Skeletal muscle tissue (tissue), 4 donors: ENCODE results near the gene NTSR1. TPM values are rescaled to one million over a fixed set of nuclear protein-coding genes. Genes with fewer than 3 reads are reported as not detected.

Experiments
- H3K27ac ChIP-seq: one replicate; pipeline ENCODE4 v1.7.0; 2013; ENCODE audit warnings: mild to moderate bottlenecking, low read depth, low read length, inconsistent platforms
- H3K27me3 ChIP-seq, 3 donors: one replicate each; pipeline ENCODE4 v1.7.0; 2013; ENCODE audit warnings: low read length in 3 of 3; ENCODE audit not compliant: control insufficient read depth in 3 of 3, insufficient read depth in 3 of 3
- H3K36me3 ChIP-seq, 3 donors: one replicate each; pipeline ENCODE4 v1.7.0; 2013; ENCODE audit warnings: low read length in 3 of 3; ENCODE audit not compliant: control insufficient read depth in 3 of 3, insufficient read depth in 3 of 3
- H3K4me1 ChIP-seq, 3 donors: one replicate each; pipeline ENCODE4 v1.7.0; 2013; ENCODE audit warnings: low read length in 3 of 3, mild to moderate bottlenecking in 3 of 3; ENCODE audit not compliant: control insufficient read depth in 3 of 3, insufficient read depth in 3 of 3
- H3K4me3 ChIP-seq, 3 donors: one replicate each; pipeline ENCODE4 v1.7.0; 2013; ENCODE audit warnings: low read length in 3 of 3
- H3K9ac ChIP-seq, 3 donors: one replicate each; pipeline ENCODE4 v1.7.0; 2013; ENCODE audit warnings: low read length in 3 of 3, mild to moderate bottlenecking in 3 of 3, moderate library complexity in 2 of 3, low read depth in 1 of 3
- H3K9me3 ChIP-seq, 3 donors: one replicate each; pipeline ENCODE4 v1.7.0; 2013; ENCODE audit warnings: low read length in 3 of 3; ENCODE audit not compliant: control insufficient read depth in 3 of 3
- total RNA-seq: library from RNA; depleted of rRNA; stranded (reverse); fragments of >200 nt; gene quantifications from one replicate; pipeline ENCODE4 v1.2.3, GENCODE V29; 2014
- donor health status: Osteomylitis.

NTSR1 gene
- total RNA-seq, 1 donor from 2014 or later, result under 0.01 TPM

- no peak overlapping the region for H3K4me3 ChIP-seq
- peaks cover 0 to 5% (median 0%) of the 10 kb centered on the region in 3 donors for H3K4me1 ChIP-seq
- H3K9me3 ChIP-seq, result no peaks in the 10 kb centered on the region
- H3K9ac ChIP-seq, result no peak overlapping the region
- no peaks in the 10 kb centered on the region for H3K36me3 ChIP-seq
- peaks cover 32 to 68% (median 62%) of the 10 kb centered on the region in 3 donors for H3K27me3 ChIP-seq
- no peak overlapping the region for H3K27ac ChIP-seq
Observed at GRCh38 chr20:62765021-62765420, 56.4 kb downstream of the NTSR1 start.

GRCh38 chr20:62765432-62766070 lies 56.9 kb downstream of the NTSR1 start:
- H3K36me3 ChIP-seq, result no peaks in the 10 kb centered on the region
- H3K27me3 ChIP-seq, result peaks cover 32 to 70% (median 65%) of the 10 kb centered on the region in 3 donors
- no peak overlapping the region for H3K27ac ChIP-seq
- H3K4me3 ChIP-seq, result no peak overlapping the region
- peaks cover 0 to 5% (median 0%) of the 10 kb centered on the region in 3 donors for H3K4me1 ChIP-seq
- no peaks in the 10 kb centered on the region for H3K9me3 ChIP-seq
- H3K9ac ChIP-seq, result no peak overlapping the region

- Histone ChIP-seq H3K9me3 (no peaks in the 10 kb centered on the region), H3K27me3 (peaks cover 37 to 70% (median 66%) of the 10 kb centered on the region in 3 donors)
Observed at GRCh38 chr20:62766071-62766450, 57.4 kb downstream of the NTSR1 start.

GRCh38 chr20:62766716-62767115 lies 58.1 kb downstream of the NTSR1 start:
- no peaks in the 10 kb centered on the region for H3K36me3 ChIP-seq
- H3K27ac ChIP-seq, result no peak overlapping the region
- peaks cover 44 to 72% (median 71%) of the 10 kb centered on the region in 3 donors for H3K27me3 ChIP-seq
- H3K4me1 ChIP-seq, result peaks cover 0 to 3% (median 2%) of the 10 kb centered on the region in 3 donors
- H3K9ac ChIP-seq, result no peak overlapping the region
- H3K9me3 ChIP-seq, result no peaks in the 10 kb centered on the region
- H3K4me3 ChIP-seq, result no peak overlapping the region

More at GRCh38 chr20:62766071-62766450, 57.4 kb downstream of the NTSR1 start:
- no peaks in the 10 kb centered on the region for H3K36me3 ChIP-seq
- H3K4me3 ChIP-seq, result no peak overlapping the region
- peaks cover 0 to under 1% (median 0%) of the 10 kb centered on the region in 3 donors for H3K4me1 ChIP-seq
- H3K9ac ChIP-seq, result no peak overlapping the region
- H3K27ac ChIP-seq, result no peak overlapping the region

GRCh38 chr20:62768234-62768546 lies 59.6 kb downstream of the NTSR1 start:
- peaks cover 55 to 80% (median 70%) of the 10 kb centered on the region in 3 donors for H3K27me3 ChIP-seq
- H3K9me3 ChIP-seq, result no peaks in the 10 kb centered on the region
- no peak overlapping the region for H3K4me3 ChIP-seq
- no peaks in the 10 kb centered on the region for H3K36me3 ChIP-seq
- H3K27ac ChIP-seq, result no peak overlapping the region
- H3K9ac ChIP-seq, result no peak overlapping the region
- peaks cover 0 to 11% (median 4%) of the 10 kb centered on the region in 3 donors for H3K4me1 ChIP-seq

- peaks cover 60 to 83% (median 71%) of the 10 kb centered on the region in 3 donors for H3K27me3 ChIP-seq
Observed at GRCh38 chr20:62768551-62769287, 60.1 kb downstream of the NTSR1 start.

GRCh38 chr20:62769346-62770071 lies 60.9 kb downstream of the NTSR1 start:
- Histone ChIP-seq H3K4me3 (no peak overlapping the region), H3K36me3 (no peaks in the 10 kb centered on the region), H3K27ac (no peak overlapping the region), H3K9ac (no peak overlapping the region), H3K27me3 (peaks cover 58 to 80% (median 74%) of the 10 kb centered on the region in 3 donors), H3K9me3 (no peaks in the 10 kb centered on the region), H3K4me1 (peaks cover 0 to 11% (median 4%) of the 10 kb centered on the region in 3 donors)

More at GRCh38 chr20:62768551-62769287, 60.1 kb downstream of the NTSR1 start:
- Histone ChIP-seq H3K9me3 (no peaks in the 10 kb centered on the region), H3K4me3 (no peak overlapping the region), H3K9ac (no peak overlapping the region), H3K27ac (no peak overlapping the region), H3K36me3 (no peaks in the 10 kb centered on the region), H3K4me1 (peaks cover 0 to 11% (median 4%) of the 10 kb centered on the region in 3 donors)

GRCh38 chr20:62770111-62770910 lies 61.7 kb downstream of the NTSR1 start:
- Histone ChIP-seq H3K4me1 (peaks cover 0 to 11% (median 4%) of the 10 kb centered on the region in 3 donors), H3K27me3 (peaks cover 56 to 80% (median 74%) of the 10 kb centered on the region in 3 donors), H3K27ac (no peak overlapping the region), H3K9ac (no peak overlapping the region), H3K4me3 (no peak overlapping the region), H3K36me3 (no peaks in the 10 kb centered on the region), H3K9me3 (no peaks in the 10 kb centered on the region)

- Histone ChIP-seq H3K4me1 (peaks cover 0 to 11% (median 4%) of the 10 kb centered on the region in 3 donors), H3K36me3 (no peaks in the 10 kb centered on the region), H3K27me3 (peaks cover 53 to 80% (median 72%) of the 10 kb centered on the region in 3 donors), H3K9me3 (no peaks in the 10 kb centered on the region), H3K27ac (no peak overlapping the region), H3K9ac (no peak overlapping the region), H3K4me3 (no peak overlapping the region)
Observed at GRCh38 chr20:62770916-62771315, 62.3 kb downstream of the NTSR1 start.
